ENCODE data around the gene RO60.
A peak's percentile ranks its signal among the peaks of the same experiment; 100 is the strongest.
"Not testable (repeated sequence)": the region's sequence is repeated elsewhere in the genome, so short reads cannot be mapped to it uniquely, and the experiment has no call there.

Gene RO60

DNA sequence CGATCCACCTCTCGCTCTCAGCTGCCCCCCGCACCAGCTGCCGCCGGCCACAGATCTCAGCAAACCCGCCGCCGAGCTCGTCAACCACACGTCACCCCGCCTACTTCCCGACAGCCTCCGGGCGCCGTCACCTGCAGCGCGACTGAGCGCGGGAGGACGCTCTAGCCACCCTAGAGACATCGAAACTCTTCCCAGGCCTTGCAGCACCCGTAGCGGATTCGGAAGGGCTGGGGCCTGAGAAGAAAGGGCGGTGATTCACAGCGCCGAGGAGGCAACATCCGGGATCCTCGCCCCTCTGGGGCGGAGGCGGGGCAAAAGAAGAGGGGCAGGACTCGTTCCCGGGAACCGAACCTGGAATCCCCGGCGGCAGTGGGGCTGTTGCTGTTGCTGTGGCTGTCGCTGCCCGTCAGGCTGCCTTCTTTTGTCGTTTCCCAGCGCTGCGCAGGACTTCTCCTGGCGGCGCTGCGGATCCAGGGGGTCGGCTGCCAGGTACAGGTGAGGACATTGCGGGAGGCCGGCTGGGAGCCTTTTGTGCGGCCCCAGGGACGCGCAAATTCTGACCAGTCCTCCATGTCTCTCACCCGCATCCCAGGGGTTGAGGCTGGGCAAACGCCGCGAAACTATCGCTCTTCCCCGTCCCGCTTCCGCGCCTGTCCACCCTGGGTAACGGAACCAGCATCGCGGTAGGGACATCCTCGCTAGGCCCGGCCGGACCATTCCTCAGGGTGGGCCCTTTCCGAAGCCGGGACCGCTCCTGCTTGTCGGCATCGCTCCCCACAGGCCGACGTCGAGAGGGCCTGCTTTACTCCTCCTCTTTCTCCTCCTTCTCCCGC lies at the start of gene RO60, which contains the start of gene UCHL5:
Gene RO60 (plus strand): TSS at position 331 of the 833 bp plus-strand sequence. CDS start 9,443 bp downstream, outside the sequence.
Gene UCHL5 (minus strand): TSS at position 79 of the 833 bp plus-strand sequence. CDS start 100 bp downstream, outside the sequence.
- peak; percentile 98 for DNase-seq (ENCODE audit: low spot score)

DNA sequence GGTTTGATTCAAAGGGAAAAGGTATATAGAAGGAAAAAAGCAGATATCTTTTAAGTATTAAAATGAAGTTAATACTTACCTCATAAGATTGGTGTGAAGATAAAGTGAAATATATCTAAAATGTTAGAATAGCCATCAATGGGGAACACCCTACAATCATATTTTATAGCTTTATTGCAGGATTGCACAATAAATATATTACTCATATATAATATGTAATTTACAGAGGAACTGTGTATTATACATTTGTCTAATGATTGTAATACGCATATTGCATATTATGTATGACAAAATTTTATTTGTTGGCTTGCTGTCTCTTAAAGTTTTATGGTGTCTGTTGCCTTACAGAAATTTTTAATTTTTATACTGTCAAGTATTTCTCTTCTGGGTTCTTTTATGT lies 48.0 kb upstream of the RO60 start:
- DNase-seq (ENCODE audit: low spot score) = no peak

DNA sequence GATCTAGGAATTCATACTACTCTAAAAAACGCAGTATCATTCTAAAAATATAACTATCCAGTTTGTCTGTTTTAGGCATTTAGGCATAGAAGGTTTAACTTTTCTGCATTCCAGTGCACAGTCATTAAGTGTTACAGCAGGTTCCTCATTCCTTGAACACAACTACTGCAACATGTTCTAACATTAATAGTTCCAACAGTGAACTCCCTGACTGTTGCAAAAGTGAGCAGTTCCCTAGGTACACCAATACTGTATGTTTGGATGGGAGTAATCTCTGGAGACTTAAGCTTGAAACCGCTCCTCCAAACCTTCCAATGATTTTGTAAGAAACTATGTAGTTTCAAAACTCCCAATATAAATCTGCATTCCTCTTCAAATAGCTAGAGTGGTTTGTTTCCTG lies 46.4 kb upstream of the RO60 start:
- no peak for DNase-seq (ENCODE audit: low spot score)

DNA sequence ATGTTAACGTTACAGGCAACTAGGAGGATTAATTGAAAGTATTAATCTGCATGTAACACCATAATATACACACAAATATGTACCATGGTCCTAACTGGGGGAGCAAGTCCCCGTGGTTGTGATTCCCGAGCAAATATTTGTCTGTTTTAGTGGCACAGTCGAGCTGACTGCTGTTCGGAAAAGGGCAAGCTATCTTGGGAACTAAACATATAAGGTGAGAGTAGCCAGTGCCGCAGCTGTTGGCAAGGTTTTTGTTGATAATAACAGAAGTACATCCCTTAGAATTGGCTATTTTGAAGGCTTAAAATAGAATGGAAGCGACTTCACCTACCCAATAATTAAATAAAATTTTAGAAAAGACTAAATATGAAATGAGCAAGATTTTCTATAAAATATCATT lies 45.7 kb upstream of the RO60 start:
- no peak for DNase-seq (ENCODE audit: low spot score)

DNA sequence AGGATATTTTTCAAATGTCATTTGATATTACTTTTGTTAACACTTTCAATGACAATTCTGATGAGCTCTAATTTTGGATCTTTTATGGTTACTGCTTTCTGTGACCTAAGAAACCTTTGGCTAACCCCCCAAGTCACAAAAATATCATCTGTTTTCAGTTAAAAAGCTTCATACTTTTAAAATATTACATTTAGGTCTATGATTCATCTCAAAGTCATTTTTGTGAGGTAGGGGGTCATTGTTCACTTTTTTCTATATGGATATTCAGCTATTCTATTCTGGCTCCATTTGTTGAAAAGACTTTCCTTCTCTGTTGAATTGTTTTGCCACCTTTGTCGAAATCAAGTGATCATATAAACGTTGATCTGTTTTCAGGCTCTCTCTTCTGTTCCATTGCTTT lies 45.0 kb upstream of the RO60 start:
- no peak for DNase-seq (ENCODE audit: low spot score)

DNA sequence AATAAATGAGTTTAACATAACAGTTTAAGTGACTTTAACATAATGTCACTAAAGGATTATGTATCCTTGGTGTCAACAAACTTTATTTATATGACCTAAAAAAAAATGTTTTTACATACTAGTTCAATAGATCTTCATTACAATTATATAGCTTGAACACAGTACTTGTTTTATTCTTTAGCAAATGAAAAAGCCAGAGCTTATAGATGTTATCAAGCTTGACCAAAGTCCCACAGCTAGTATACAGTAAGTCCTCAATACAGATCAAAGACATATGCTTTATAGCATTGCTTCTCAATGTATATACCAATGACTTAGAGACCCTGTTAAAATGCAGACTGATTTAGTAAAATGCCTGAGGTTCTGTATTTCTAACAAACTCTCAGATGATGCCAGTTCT lies 42.6 kb upstream of the RO60 start:
- no peak for DNase-seq (ENCODE audit: low spot score)

DNA sequence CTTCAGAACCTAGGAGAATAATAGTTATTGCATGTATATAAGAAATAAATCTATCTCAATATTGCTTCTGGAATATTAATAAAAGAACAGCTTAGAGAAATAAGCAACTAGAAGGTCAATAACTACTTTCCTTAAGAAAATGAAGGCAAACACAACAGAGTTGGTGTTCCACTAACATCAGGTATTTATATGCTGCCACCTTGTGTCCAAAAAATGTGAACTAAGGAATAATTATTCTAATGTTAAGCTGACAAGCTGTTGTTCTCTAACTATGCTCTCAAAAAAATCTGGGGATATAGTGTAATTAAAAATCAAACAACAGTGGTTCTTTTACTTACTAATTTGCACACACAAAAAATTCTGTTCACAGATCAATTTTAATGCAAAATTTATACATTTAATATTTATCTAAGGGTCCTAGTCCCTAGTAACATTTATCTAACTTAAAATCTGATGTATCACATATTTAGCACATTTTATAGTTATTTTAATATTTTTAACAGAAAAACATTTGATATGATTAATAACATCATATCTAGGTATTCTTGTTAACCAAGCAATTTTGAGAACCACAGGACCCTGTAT lies 39.9 kb upstream of the RO60 start:
- DNase-seq (ENCODE audit: low spot score) = peak; percentile 67

DNA sequence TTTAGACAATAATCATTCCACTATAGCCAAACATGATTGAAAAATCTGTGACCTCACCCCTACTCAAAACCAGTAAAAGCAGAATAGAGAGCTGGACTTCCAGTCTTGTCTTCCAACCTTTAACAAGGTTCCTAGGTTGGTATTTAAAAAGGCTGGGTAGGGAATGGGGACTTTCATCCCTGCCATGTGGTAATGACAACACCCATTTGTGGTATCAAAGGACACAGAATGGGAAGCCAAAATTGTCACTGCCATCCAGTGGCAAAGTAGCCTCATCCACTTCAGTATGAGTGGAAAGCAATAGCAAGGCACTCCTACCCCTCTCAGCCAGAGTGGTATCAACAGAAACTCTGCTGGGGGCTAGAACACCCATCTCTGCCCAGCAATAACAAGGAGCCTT lies 34.2 kb upstream of the RO60 start:
- no peak for DNase-seq (ENCODE audit: low spot score)

DNA sequence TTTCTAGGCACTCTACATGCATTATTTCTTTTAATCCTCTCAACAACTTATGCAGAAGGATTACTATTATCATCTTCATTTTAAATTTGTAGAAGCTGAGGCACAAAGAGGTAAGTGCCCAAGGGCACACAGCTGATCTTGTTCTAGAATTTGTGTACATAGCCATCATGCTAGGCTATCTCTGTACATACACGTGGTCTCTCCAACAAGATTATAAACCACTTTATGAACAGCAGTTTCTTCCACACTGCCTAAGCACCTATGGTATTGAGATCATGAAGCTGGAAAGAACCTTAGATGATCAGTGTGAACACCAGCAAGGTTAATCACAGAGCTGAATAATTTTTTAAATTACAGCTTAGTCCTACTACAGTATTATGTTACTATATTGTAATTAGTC lies 29.1 kb upstream of the RO60 start:
- DNase-seq (ENCODE audit: low spot score) = no peak

DNA sequence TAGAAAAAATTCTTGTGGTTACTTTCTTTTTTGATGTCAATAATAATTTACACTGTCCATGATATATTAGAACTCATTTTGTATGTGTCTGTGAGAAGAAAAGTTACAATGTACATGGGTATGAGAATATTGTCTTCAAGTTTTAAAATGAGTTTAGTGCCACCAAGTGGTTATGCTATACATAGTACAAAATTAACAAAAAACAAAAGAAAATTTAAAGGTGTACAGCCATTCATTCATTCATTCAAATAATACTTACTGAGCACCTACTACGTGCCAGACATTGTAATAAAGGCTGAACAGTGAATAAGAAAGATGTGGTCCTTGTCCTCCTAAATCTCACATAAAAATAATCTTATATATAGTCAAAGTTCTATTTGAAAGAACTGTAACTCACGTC lies 28.0 kb upstream of the RO60 start:
- DNase-seq (ENCODE audit: low spot score) = no peak

DNA sequence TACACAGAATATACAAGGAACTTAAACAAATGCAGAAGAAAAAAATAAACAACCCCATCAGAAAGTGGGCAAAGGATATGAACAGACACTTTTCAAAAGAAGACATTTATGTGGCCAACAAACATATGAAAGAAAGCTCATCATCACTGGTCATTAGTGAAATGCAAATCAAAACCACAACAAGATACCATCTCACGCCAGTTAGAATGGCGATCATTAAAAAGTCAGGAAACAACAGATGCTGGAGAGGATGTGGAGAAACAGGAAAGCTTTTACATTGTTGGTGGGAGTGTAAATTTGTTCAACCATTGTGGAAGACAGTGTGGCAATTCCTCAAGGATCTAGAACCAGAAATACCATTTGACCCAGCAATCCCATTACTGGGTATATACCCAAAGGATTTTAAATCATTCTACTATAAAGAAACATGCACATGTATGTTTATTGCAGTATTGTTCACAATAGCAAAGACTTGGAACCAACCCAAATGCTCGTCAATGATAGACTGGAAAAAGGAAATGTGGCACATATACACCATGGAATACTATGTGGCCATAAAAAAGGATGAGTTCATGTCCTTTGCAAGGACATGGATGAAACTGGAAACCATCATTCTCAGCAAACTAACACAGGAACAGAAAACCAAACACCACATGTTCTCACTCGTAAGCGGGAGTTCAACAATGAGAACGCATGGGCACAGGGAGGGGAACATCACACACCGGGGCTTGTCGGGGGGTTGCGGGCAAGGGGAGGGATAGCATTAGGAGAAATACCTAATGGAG lies 26.6 kb upstream of the RO60 start:
- not testable (repeated sequence) for DNase-seq (ENCODE audit: low spot score)

DNA sequence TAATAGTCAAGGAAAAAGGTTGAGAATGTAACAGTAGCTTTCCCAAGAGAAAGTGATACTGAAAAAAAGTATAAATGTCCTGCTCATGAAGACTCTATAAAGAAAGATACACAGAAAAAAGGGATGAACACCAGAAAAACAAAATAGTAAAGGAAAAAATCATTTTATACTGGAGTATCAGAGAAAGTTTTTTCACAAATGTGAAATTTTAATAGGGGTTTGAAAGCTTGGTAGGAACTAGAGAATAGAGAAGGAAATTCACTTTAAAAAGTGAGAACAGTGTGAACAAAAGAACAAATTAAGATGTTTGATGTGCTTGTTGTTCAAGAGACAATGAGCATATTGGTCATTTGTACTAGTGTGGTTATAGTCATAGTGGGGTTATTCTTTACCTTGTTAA lies 25.8 kb upstream of the RO60 start:
- DNase-seq (ENCODE audit: low spot score) = no peak

DNA sequence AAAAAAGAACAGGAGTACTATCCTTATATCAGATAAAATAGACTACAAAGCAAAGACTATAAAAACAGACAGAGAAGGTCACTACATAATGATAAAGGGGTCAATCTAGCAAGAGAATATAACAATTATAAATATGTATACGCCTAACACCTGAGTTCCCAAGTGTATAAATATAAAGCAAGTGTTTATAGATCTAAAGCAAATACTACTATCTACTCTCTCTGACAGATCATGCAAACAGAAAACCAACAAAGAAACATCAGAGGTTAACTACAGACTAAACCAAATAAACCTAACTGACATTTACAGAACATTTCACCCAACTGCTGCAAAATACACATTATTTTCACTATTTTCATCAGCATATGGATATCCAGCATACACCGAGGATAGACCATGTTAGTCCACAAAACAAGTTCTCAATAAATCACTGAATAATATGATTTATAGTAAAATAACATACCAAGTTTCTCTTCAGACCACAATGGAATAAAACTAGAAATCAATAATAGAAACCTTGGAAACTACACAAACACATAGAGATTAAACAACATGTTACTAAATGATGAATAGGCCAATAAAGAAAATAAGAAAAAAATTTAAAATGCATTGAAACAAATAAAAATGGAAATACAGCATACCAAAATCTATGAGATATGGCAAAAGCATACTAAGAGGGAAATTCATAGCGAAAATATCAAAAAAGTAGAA lies 22.9 kb upstream of the RO60 start:
- DNase-seq (ENCODE audit: low spot score) = no peak

DNA sequence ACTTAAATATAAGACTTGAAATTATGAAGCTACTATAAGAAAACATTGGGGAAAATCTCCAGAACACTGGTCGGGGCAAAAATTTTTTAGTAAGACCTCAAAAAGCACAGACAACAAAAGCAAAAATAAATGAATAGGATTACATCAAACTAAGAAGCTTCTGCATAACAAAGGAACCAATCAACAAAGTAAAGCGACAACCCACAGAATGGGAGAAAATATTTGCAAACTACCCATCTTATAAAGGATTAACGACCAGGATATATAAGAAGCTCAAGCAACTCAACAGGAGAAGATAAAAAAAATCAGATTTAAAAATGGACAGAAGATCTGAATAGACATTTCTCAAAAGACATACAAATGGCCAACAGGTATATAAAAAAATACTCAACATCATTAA lies 19.4 kb upstream of the RO60 start:
- DNase-seq (ENCODE audit: low spot score) = no peak

DNA sequence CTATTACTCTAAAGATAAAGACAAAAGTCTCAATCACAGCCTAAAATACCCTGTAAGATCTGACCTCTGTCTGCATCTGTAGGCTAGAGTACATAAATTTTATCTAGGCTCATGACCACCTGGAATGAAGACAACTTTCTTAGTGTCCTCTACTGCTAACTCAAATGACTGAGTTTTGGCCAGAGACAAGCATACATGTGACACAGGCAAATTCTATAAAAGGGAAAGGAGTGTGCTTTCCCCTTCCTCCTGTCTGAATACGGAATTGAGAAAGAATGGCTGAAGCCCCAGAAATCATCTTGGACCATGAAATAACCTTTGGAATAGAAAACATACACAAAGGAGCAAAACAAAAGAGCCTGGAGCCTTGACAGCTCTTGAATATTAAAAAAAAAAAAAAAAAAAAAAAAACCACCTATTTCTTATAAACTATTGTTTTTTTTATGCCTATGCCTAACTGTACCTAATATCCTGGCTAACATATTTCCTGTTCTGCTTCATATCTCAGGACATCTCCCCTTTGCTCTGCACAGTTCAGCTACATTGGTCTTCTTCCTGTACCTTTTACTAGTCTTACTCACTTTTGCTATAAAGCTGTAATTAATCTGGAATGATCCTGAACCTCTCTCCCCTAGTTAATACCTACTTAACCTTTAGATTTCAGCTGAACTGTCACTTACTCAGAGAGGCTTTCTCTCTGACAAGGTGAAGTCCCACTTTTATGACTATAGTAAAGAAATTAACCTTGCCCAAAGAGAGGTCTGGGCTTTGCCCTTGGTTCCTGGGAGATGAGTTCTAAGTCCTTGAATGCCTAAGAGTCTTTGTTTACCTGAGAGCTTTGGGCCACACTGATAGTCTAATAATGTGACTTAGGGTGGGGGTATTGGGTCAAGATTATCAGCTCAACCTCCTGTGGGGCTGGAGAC lies 16.4 kb upstream of the RO60 start:
- no peak for DNase-seq (ENCODE audit: low spot score)

DNA sequence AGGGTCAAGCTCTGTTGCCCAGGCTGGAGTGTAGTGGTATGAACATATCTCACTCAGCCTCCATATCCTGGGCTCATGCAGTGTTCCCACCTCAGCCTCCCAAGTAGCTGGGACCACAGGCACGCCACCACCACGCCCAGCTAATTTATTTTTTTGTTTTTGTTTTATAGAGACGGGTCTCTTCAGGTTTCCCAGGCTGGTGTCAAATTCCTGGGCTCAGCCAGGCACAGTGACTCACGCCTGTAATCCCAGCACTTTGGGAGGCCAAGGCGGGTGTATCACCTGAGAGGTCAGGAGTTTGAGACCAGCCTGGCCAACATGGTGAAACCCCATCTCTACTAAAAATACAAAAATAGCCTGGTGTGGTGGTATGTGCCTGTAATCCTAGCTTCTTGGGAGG lies 10.5 kb upstream of the RO60 start:
- not testable (repeated sequence) for DNase-seq (ENCODE audit: low spot score)

DNA sequence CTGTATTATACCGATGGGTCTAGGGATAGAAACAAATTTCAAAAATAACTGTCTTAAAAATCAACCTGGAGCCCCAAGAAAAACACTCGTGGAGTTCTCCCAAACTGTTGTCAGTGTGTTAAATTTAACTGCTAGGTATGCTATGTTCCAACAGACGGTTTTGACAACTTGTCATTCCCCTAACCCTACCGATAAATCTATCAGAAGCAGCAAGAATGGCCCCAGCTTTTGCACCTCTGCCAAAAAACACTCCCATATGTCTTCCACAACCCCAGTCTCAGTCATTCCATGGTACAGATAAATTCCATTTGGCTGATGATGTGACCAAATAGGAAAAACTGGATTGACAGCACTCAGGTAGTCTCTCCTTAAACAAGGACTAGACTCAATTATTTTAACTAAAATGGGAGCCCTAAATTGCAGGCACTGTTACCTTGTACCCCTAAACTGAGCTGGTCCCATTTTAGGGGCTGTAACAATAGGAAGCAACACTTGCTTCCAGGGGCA lies 5.2 kb upstream of the RO60 start:
- no peak for DNase-seq (ENCODE audit: low spot score)

DNA sequence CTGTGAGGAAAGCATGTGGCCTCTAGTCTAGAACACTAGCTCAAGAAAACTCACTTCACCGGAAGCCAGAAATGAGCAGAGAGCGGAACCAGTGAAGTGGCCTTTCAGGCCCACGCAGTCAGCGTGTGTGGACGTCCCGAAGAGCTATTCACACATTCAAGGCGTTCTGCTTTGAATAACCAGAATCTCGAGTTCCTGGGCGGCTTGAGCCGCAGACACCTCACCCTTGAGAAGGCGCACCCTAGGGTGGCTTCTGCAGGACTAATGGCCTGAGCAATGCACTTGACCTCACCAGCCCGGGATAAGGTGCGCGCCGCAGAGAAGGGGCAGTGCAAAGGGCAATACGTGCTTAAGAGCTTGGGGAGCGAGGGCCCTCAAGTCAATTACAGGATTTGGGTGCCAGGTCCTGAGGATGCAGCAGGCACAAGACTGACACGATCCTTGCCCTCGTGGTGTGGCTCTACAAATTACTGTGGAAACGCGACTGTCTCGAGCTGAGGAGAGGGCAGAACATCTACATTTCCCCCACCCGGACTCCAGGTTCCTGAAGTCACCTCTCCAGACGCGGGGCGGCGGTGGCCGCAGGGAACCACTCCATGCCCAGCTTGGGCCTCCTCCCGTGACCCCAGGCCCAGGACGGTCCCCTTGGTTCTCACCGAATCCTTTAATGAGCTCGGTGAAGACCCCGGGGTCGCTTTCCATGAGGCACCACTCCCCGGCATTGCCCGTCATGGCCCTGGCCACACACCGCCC lies 707 bp upstream of the RO60 start:
- DNase-seq (ENCODE audit: low spot score) = peak; percentile 25

DNA sequence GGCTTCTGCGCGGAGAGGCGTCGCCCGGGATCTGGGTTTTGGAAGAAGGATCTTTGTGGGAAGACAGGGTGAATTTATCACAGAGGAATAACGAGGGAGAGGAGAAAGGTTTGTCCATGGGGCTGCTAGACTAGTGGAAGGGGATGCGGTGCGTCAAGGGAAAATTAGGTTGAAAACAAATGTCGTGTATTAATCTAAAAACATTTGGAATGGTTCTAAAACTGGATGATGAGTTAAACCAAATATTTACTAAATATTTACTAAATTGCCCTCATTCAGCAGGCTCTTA lies 647 bp downstream of the RO60 start:
- DNase-seq (ENCODE audit: low spot score) = no peak

DNA sequence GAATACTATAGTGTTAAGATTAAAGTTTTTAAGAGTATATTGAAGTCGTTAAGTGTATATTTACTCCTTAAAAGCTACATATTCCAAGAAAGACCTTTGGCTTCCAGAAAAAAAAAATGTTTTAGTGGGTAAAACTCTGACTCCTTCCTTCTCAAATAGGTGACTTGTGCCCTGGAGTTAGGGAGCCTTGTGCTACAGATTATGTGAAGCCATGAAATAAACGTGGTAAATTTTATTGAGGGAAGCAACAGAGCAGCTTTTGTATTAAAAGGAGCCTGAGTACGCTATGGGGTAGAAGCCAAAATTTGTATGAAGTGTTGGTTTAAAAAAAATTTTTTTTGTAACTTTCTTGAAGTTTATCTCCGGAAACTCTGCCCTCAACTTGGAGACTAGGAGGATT lies 994 bp downstream of the RO60 start:
- DNase-seq (ENCODE audit: low spot score) = no peak

Data from Ammon's horn (tissue), 1 donor.